Measurements from ENCODE around the gene ATP1A3. TPM values are rescaled to one million over a fixed set of nuclear protein-coding genes. Genes with fewer than 3 reads are reported as not detected.

ATP1A3 gene
- total RNA-seq, 4 donors from 2014 or later, result not detected

GRCh38 chr19:42023943-42024260, 29.9 kb upstream of the ATP1A3 start:
- WGBS, 2 donors, result 89% methylated on average over 4 of the region's 4 CpGs
- DNase-seq (ENCODE audit: low spot score in 2 of 2), result no peak

GRCh38 chr19:42023121-42023942, 29.3 kb upstream of the ATP1A3 start:
- TF ChIP-seq POLR2A (IDR thresholded peaks at IDR 0.05) (no peak), CTCF (IDR thresholded peaks at IDR 0.05) (no peak)
- WGBS, 2 donors, result 77 to 83% methylated on average over 17 of the region's 17 CpGs
- intact Hi-C loops (cut with DNase I; ENCODE audit: low total_unique reads), result no loop called here
- DNase-seq (ENCODE audit: low spot score in 2 of 2), result no peak
- H3K4me3 ChIP-seq (ENCODE audit: low read depth, poor library complexity, severe bottlenecking), result no peak overlapping the region

More at GRCh38 chr19:42023943-42024260, 29.9 kb upstream of the ATP1A3 start:
- intact Hi-C loops (cut with DNase I; ENCODE audit: low total_unique reads), result no loop called here
- TF ChIP-seq POLR2A (IDR thresholded peaks at IDR 0.05) (no peak), CTCF (IDR thresholded peaks at IDR 0.05) (no peak)
- H3K4me3 ChIP-seq (ENCODE audit: low read depth, poor library complexity, severe bottlenecking), result no peak overlapping the region

- intact Hi-C loops (cut with DNase I; ENCODE audit: low total_unique reads), result no loop called here
- H3K4me3 ChIP-seq (ENCODE audit: low read depth, poor library complexity, severe bottlenecking), result no peak overlapping the region
- 78 to 79% methylated on average over 5 of the region's 5 CpGs for WGBS, 2 donors
- TF ChIP-seq CTCF (IDR thresholded peaks at IDR 0.05) (no peak), POLR2A (IDR thresholded peaks at IDR 0.05) (no peak)
- DNase-seq (ENCODE audit: low spot score in 2 of 2), result no peak
Measured at GRCh38 chr19:42022616-42023015, 28.6 kb upstream of the ATP1A3 start.

GRCh38 chr19:42021185-42021584, 27.2 kb upstream of the ATP1A3 start:
- intact Hi-C loops (cut with DNase I; ENCODE audit: low total_unique reads), result no loop called here
- no peak overlapping the region for H3K4me3 ChIP-seq (ENCODE audit: low read depth, poor library complexity, severe bottlenecking)
- no peak for DNase-seq (ENCODE audit: low spot score in 2 of 2)
- no peak for TF ChIP-seq POLR2A (IDR thresholded peaks at IDR 0.05)
- no peak for TF ChIP-seq CTCF (IDR thresholded peaks at IDR 0.05)
- 49 to 55% methylated on average over 6 to 15 of the region's 15 CpGs for WGBS, 2 donors

GRCh38 chr19:42018503-42019193, 24.6 kb upstream of the ATP1A3 start:
- TF ChIP-seq CTCF (IDR thresholded peaks at IDR 0.05) (no peak), POLR2A (IDR thresholded peaks at IDR 0.05) (no peak)
- no peak for DNase-seq (ENCODE audit: low spot score in 2 of 2)
- intact Hi-C loops (cut with DNase I; ENCODE audit: low total_unique reads), result no loop called here
- H3K4me3 ChIP-seq (ENCODE audit: low read depth, poor library complexity, severe bottlenecking), result no peak overlapping the region
- WGBS, 2 donors, result 76 to 79% methylated on average over 11 of the region's 11 CpGs

Measured in lower leg skin (tissue), 4 donors.